ENCODE measurements around the gene WBP1. TPM values are rescaled to one million over a fixed set of nuclear protein-coding genes. Genes with fewer than 3 reads are reported as not detected.
A peak's percentile ranks its signal among the peaks of the same experiment; 100 is the strongest.

The WBP1 gene
- total and polyA plus RNA-seq, 10 of the 15 experiments (the other 5 are each of a cell fraction or from before 2014, with no cell fraction given), result 4.2 to 76.8 (median 43.8) TPM

GRCh38 chr2:74454654-74455511, 3.4 kb upstream of the WBP1 start, which contains the start of gene INO80B:
INO80B (plus strand) TSS chr2:74455087; CDS start chr2:74455117, 30 bp downstream.
- Histone ChIP-seq H3K4me2 (ENCODE audit: control insufficient read depth, insufficient read depth) (peak within 1 kb of the TSS; percentile 91), H3K9me3 (replicated peaks; ENCODE audit: control insufficient read depth, insufficient read depth, low read length) (no peaks in the 10 kb centered on the region), H3K4me1 (ENCODE audit: control insufficient read depth, insufficient read depth, low read length) (peaks cover 16% of the 10 kb centered on the region), H2AFZ (ENCODE audit: control insufficient read depth, low read depth, low read length) (peak within 1 kb of the TSS; percentile 97), H3K4me3 (peak within 1 kb of the TSS; percentile 80), H3K79me2 (ENCODE audit: control insufficient read depth, insufficient read depth, low read length) (peaks cover 18% of the 10 kb centered on the region), H3K36me3 (ENCODE audit: control insufficient read depth in 2 of 2, insufficient read depth in 2 of 2, low read length in 1 of 2) (no peaks in the 10 kb centered on the region; a peak in 1 of 4 replicates), H4K20me1 (ENCODE audit: control insufficient read depth, insufficient read depth) (no peaks in the 10 kb centered on the region), H3K27me3 (replicated peaks in 1 of 2; ENCODE audit: control insufficient read depth in 2 of 2, insufficient read depth in 2 of 2, low read length in 1 of 2) (no peaks in the 10 kb centered on the region), H3K27ac (ENCODE audit: control insufficient read depth, insufficient read depth) (peak within 1 kb of the TSS; percentile 49), H3K9ac (ENCODE audit: control insufficient read depth, insufficient read depth, low read length) (peak within 1 kb of the TSS; percentile 81)
- DNase-seq (ENCODE audit: low read depth, low spot score), result peak; percentile 99
- RAD21 ChIA-PET (ENCODE audit: unreplicated experiment), result interaction anchor here (0.6 to 2.3 kb wide), 12 partner anchors 10 to 133 kb away, joined by 3 to 13 read pairs (median 4); partner anchors contain the start of genes C2orf81, CCDC142, TTC31 and WDR54
- intact Hi-C loops (cut with micrococcal nuclease; ENCODE audit: unreplicated experiment) (loop anchor here (1.0 to 2.0 kb wide), 3 partner anchors 28 to 74 kb away; partner anchors contain the start of genes AUP1, C2orf81, HTRA2 and TTC31), in situ Hi-C loops (cut with MboI) (no loop called here)
- FAIRE-seq, result peak; percentile 89
- POLR2A ChIA-PET, result interaction anchor here (0.5 to 5.8 kb wide), 15 partner anchors 10 to 96 kb away, joined by 3 to 44 read pairs (median 6); partner anchors contain the start of genes AUP1, C2orf81, CCDC142 and HTRA2
- ATAC-seq, result peak; percentile 56
- CTCF ChIA-PET, result interaction anchor here (0.7 to 6.7 kb wide), 13 partner anchors 10 to 133 kb away, joined by 3 to 54 read pairs (median 6); partner anchors contain the start of genes CCDC142 and TTC31
- under 1% methylated on average over 40 of the region's 40 CpGs for WGBS (ENCODE audit: insufficient coverage, insufficient replicate concordance, low lambda C conversion rate, missing lambda C conversion rate)
- SMC1A ChIA-PET (ENCODE audit: uncharacterized antibody, unreplicated experiment), result interaction anchor here (0.6 to 5.5 kb wide), 13 partner anchors 12 to 132 kb away, joined by 3 to 24 read pairs (median 4); partner anchors contain the start of genes C2orf81, CCDC142, RTKN and TTC31
- TSS peak; percentile 69 for BruUV-seq (replicated peaks)
- TF ChIP-seq CBX5 (IDR thresholded peaks at IDR 0.05; ENCODE audit: low read depth) (peak; percentile 86; the same call in 1 of the 2 replicates), MYB (IDR thresholded peaks at IDR 0.05; ENCODE audit: borderline replicate concordance, low read depth, low read length) (peak; percentile 64; the same call in 1 of the 2 replicates), IRF5 (IDR thresholded peaks at IDR 0.05; ENCODE audit: borderline replicate concordance) (0 out of 2 replicates have a peak, but pooled peaks have one; percentile 5), CREM (IDR thresholded peaks at IDR 0.05; ENCODE audit: low read depth) (peak; percentile 93), PAX8 (IDR thresholded peaks at IDR 0.05) (peak; percentile 33; the same call in 1 of the 2 replicates), EGR1 (IDR thresholded peaks at IDR 0.05; ENCODE audit: borderline replicate concordance in 1 of 2, low read depth in 2 of 2, low read length in 2 of 2) (no peak; a peak in 1 of 3 replicates), POLR2AphosphoS2 (IDR thresholded peaks at IDR 0.05; ENCODE audit: low read depth, low read length) (peak; percentile 45; the same call in 1 of the 2 replicates), CEBPZ (IDR thresholded peaks at IDR 0.05; ENCODE audit: low read depth, low read length) (no peak), TAF1 (IDR thresholded peaks at IDR 0.05; ENCODE audit: borderline replicate concordance, low read depth, low read length) (peak; percentile 63), MEF2B (IDR thresholded peaks at IDR 0.05; ENCODE audit: partially characterized antibody, poor library complexity, severe bottlenecking) (peak; percentile 84), NBN (IDR thresholded peaks at IDR 0.05) (peak; percentile 96)
- TF ChIP-seq, protein P1, sequence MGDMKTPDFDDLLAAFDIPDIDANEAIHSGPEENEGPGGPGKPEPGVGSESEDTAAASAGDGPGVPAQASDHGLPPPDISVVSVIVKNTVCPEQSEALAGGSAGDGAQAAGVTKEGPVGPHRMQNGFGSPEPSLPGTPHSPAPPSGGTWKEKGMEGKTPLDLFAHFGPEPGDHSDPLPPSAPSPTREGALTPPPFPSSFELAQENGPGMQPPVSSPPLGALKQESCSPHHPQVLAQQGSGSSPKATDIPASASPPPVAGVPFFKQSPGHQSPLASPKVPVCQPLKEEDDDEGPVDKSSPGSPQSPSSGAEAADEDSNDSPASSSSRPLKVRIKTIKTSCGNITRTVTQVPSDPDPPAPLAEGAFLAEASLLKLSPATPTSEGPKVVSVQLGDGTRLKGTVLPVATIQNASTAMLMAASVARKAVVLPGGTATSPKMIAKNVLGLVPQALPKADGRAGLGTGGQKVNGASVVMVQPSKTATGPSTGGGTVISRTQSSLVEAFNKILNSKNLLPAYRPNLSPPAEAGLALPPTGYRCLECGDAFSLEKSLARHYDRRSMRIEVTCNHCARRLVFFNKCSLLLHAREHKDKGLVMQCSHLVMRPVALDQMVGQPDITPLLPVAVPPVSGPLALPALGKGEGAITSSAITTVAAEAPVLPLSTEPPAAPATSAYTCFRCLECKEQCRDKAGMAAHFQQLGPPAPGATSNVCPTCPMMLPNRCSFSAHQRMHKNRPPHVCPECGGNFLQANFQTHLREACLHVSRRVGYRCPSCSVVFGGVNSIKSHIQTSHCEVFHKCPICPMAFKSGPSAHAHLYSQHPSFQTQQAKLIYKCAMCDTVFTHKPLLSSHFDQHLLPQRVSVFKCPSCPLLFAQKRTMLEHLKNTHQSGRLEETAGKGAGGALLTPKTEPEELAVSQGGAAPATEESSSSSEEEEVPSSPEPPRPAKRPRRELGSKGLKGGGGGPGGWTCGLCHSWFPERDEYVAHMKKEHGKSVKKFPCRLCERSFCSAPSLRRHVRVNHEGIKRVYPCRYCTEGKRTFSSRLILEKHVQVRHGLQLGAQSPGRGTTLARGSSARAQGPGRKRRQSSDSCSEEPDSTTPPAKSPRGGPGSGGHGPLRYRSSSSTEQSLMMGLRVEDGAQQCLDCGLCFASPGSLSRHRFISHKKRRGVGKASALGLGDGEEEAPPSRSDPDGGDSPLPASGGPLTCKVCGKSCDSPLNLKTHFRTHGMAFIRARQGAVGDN (IDR thresholded peaks at IDR 0.05), result no peak
